ENCODE data around the gene GRAMD1B.
"Not testable (repeated sequence)": the region's sequence is repeated elsewhere in the genome, so short reads cannot be mapped to it uniquely, and the experiment has no call there.

Gene GRAMD1B

DNA sequence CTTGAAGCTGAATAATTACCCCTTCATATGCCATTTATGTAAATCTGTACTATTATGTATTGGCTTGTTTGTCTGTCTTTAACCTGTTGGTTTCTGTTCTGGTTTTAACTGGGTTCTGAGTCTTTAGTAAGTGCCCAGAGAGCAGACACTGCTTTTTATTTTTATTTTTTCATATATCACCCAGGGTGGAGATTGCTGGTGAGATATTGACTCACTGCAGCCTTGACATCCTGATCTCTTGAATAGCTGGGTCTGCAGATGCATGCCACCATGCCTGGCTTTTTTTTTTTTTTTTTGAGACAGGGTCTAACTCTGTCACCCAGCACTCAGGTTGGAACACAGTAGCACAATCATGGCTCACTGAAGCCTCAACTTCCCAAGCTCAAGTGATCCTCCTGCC is 19.4 kb downstream of the GRAMD1B start:
- H3K36me3 ChIP-seq (ENCODE audit: control insufficient read depth in 2 of 2, insufficient read depth in 2 of 2, low read length in 2 of 2): no peaks in the 10 kb centered on the region
- no peaks in the 10 kb centered on the region for H3K27me3 ChIP-seq (ENCODE audit: control insufficient read depth in 1 of 2, insufficient read depth in 2 of 2, low read length in 2 of 2)
- no peaks in the 10 kb centered on the region for H3K4me1 ChIP-seq (ENCODE audit: control insufficient read depth, insufficient read depth, low read length)
- no peak overlapping the region for H3K27ac ChIP-seq (ENCODE audit: low read length)
- no peak overlapping the region for H3K9ac ChIP-seq (ENCODE audit: low read length in 2 of 2)
- H3K4me3 ChIP-seq (ENCODE audit: low read length in 2 of 2): no peak overlapping the region
- no peaks in the 10 kb centered on the region for H3K9me3 ChIP-seq (ENCODE audit: control insufficient read depth in 2 of 2, low read length in 2 of 2)

DNA sequence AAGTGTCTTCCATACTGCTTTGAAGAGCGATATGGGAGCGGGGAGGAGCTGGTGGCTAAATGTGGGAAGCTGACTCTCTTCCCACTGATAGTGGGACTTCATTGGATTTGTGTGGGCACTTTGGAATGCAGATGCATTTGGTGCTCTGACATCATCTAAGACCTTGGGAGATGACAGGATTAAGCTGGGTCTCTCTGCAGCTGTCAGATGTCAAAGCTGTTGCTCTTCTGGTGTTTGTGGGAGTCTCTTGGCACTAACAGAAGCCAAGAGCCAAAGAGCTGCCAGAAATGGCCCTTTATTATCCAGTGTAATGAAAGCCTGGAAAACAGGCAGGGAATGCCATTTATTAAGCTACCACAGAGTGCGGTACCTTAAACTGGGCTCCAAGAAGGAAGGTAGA is 20.6 kb downstream of the GRAMD1B start:
- Histone ChIP-seq H3K4me1 (ENCODE audit: control insufficient read depth, insufficient read depth, low read length) (no peaks in the 10 kb centered on the region), H3K27me3 (ENCODE audit: control insufficient read depth in 1 of 2, insufficient read depth in 2 of 2, low read length in 2 of 2) (no peaks in the 10 kb centered on the region), H3K36me3 (ENCODE audit: control insufficient read depth in 2 of 2, insufficient read depth in 2 of 2, low read length in 2 of 2) (no peaks in the 10 kb centered on the region), H3K4me3 (ENCODE audit: low read length in 2 of 2) (no peak overlapping the region), H3K9ac (ENCODE audit: low read length in 2 of 2) (no peak overlapping the region), H3K9me3 (ENCODE audit: control insufficient read depth in 2 of 2, low read length in 2 of 2) (no peaks in the 10 kb centered on the region), H3K27ac (ENCODE audit: low read length) (no peak overlapping the region)

DNA sequence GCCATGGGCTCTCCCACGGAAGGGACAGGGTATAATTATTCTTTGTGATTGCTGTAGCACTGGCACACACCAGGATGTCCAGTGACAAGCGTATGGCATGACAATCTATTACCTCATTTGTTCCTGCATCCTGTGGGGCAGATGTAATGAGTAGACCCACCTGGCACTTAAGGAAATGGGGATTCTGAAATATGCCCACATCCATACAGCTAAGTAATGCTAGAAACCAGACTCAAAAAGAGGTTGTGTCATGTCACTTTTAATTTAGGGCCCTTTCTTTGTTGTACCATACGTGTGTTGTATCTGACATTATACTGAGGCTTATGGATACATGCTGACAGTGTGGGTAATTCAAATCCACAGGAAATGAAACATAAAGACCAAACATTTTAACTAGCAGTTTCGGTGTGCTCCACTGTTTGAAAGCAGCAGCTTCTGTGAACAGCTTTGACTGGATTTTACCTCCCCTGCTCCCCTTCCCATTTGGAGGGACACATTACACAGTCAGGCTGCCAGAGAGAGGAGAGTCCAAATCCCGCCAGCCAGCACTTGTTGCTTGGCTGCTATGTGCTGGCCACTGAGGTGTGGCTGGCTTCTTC is 21.2 kb downstream of the GRAMD1B start:
- no peaks in the 10 kb centered on the region for H3K27me3 ChIP-seq (ENCODE audit: control insufficient read depth in 1 of 2, insufficient read depth in 2 of 2, low read length in 2 of 2)
- no peaks in the 10 kb centered on the region for H3K36me3 ChIP-seq (ENCODE audit: control insufficient read depth in 2 of 2, insufficient read depth in 2 of 2, low read length in 2 of 2)
- no peak overlapping the region for H3K27ac ChIP-seq (ENCODE audit: low read length)
- no peak overlapping the region for H3K4me3 ChIP-seq (ENCODE audit: low read length in 2 of 2)
- H3K4me1 ChIP-seq (ENCODE audit: control insufficient read depth, insufficient read depth, low read length): no peaks in the 10 kb centered on the region
- H3K9me3 ChIP-seq (ENCODE audit: control insufficient read depth in 2 of 2, low read length in 2 of 2): no peaks in the 10 kb centered on the region
- H3K9ac ChIP-seq (ENCODE audit: low read length in 2 of 2): no peak overlapping the region

DNA sequence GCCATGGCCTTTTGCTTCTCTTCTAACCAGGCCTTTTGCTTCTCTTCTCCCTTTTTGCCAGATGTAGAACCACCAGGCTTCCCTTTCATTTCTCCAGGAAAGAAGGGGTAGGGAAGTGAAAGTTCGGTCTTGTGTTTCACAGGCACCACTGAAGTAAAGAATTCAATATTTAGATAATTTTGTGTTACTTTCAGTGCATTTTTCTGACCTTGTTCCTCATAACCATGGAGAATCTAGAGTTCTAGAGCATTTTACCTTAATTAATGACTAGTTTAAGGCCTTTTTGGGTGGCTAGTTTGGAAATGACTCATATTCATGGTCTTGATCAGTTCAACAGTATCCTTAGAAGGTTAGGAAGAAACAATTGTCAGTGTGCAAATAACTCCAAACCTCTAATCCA is 22.7 kb downstream of the GRAMD1B start:
- no peaks in the 10 kb centered on the region for H3K36me3 ChIP-seq (ENCODE audit: control insufficient read depth in 2 of 2, insufficient read depth in 2 of 2, low read length in 2 of 2)
- H3K9me3 ChIP-seq (ENCODE audit: control insufficient read depth in 2 of 2, low read length in 2 of 2): no peaks in the 10 kb centered on the region
- peaks cover 3% of the 10 kb centered on the region for H3K4me1 ChIP-seq (ENCODE audit: control insufficient read depth, insufficient read depth, low read length)
- H3K9ac ChIP-seq (ENCODE audit: low read length in 2 of 2): no peak overlapping the region
- no peak overlapping the region for H3K27ac ChIP-seq (ENCODE audit: low read length)
- no peak overlapping the region for H3K4me3 ChIP-seq (ENCODE audit: low read length in 2 of 2)
- no peaks in the 10 kb centered on the region for H3K27me3 ChIP-seq (ENCODE audit: control insufficient read depth in 1 of 2, insufficient read depth in 2 of 2, low read length in 2 of 2)

DNA sequence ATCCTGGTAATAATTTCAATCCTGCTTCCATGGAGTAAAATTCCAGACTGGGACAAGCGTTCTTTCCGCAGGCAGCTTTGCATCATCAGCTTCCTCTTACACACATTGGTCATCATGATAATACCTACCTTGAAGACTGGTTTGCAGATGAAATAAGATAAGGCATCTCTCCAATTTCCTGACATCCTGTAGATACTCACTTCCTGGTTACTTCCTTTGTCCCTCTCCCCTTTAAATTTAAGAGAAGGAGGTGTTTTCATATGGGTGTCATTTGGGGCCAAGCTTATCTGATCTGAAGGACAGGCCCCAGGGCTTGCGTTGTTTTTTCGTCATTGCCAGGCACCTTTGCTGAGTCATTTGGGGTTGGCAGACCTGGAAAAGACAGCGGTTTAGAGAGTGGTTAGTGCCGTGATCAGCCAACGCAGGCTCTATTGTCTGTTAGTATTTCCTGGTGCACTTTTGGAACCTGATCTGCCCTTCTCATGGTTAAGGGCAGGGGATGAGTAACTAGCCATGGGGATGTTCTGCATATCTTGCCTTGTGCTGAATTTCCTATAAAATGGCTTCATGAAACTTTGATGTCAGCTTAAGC is 24.1 kb downstream of the GRAMD1B start:
- no peaks in the 10 kb centered on the region for H3K36me3 ChIP-seq (ENCODE audit: control insufficient read depth in 2 of 2, insufficient read depth in 2 of 2, low read length in 2 of 2)
- no peaks in the 10 kb centered on the region for H3K27me3 ChIP-seq (ENCODE audit: control insufficient read depth in 1 of 2, insufficient read depth in 2 of 2, low read length in 2 of 2)
- H3K9ac ChIP-seq (ENCODE audit: low read length in 2 of 2): no peak overlapping the region
- H3K4me1 ChIP-seq (ENCODE audit: control insufficient read depth, insufficient read depth, low read length): peaks cover 3% of the 10 kb centered on the region
- H3K4me3 ChIP-seq (ENCODE audit: low read length in 2 of 2): no peak overlapping the region
- no peaks in the 10 kb centered on the region for H3K9me3 ChIP-seq (ENCODE audit: control insufficient read depth in 2 of 2, low read length in 2 of 2)
- no peak overlapping the region for H3K27ac ChIP-seq (ENCODE audit: low read length)

DNA sequence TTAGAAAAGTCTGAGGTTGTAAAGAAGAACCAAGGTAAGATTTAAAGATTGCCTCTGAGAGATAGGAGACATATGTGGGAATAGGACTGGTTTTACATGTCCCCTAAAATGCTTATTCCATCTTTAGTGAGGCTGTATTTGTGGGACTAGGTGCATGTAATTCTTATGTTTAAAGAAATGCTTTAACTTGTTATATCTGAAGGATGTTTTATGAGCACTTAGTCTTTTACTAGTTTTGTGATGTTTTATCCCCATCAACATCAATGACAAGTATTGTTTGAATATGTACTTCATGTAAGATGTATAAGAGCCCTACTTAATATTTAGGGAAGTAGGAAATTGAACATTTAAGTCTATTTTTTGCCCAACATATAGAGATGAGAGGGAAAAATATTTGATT is 24.7 kb downstream of the GRAMD1B start:
- Histone ChIP-seq H3K4me1 (ENCODE audit: control insufficient read depth, insufficient read depth, low read length) (peaks cover 3% of the 10 kb centered on the region), H3K4me3 (ENCODE audit: low read length in 2 of 2) (no peak overlapping the region), H3K36me3 (ENCODE audit: control insufficient read depth in 2 of 2, insufficient read depth in 2 of 2, low read length in 2 of 2) (no peaks in the 10 kb centered on the region), H3K9me3 (ENCODE audit: control insufficient read depth in 2 of 2, low read length in 2 of 2) (no peaks in the 10 kb centered on the region), H3K27me3 (ENCODE audit: control insufficient read depth in 1 of 2, insufficient read depth in 2 of 2, low read length in 2 of 2) (no peaks in the 10 kb centered on the region), H3K9ac (ENCODE audit: low read length in 2 of 2) (no peak overlapping the region), H3K27ac (ENCODE audit: low read length) (no peak overlapping the region)

DNA sequence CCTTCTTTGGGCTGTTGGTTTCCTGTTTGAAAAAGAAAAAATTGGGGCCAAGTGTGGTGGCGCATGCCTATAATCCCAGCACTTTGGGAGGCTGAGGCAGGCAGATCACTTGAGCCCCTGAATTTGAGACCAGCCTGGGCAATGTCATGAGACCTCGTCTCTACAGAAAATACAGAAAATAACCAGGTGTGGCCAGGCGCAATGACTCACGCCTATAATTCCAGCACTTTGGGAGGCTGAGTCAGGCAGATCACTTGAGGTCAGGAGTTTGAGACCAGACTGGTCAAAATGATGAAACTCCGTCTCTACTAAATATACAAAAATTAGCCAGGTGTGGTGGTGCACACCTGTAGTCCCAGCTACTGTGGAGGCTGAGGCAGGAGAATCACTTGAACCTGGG is 26.4 kb downstream of the GRAMD1B start:
- not testable (repeated sequence) for H3K9ac ChIP-seq (ENCODE audit: low read length in 2 of 2); H3K9me3 ChIP-seq (ENCODE audit: control insufficient read depth in 2 of 2, low read length in 2 of 2); H3K27me3 ChIP-seq (ENCODE audit: control insufficient read depth in 1 of 2, insufficient read depth in 2 of 2, low read length in 2 of 2); H3K4me1 ChIP-seq (ENCODE audit: control insufficient read depth, insufficient read depth, low read length); H3K27ac ChIP-seq (ENCODE audit: low read length); H3K4me3 ChIP-seq (ENCODE audit: low read length in 2 of 2); H3K36me3 ChIP-seq (ENCODE audit: control insufficient read depth in 2 of 2, insufficient read depth in 2 of 2, low read length in 2 of 2)

DNA sequence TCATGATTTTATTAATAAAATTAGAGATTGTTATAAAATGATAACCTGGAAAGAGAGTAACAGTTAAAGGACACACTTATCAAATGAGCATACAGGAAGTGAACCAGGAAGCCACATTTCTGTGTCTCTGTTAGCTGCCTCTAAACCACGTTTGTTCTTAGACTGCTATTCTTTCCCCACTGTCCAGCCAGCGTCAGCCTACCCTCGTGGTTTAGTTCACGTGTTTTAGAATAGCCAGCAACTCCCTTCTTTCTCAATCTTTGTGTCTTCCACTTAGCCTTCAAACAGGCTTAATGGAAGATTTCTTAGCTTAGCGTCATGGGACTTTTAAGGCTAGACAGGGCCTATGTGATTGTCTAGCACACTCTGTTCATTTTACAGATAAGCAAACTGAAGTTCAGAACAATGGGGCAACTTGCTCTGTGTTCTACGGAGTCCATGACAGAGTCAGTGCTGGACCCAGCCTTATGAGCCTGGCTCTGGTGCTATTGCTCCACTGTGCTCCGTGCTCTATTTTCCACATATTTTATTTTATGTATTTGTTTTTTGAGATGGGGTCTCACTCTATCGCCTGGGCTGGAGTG is 27.2 kb downstream of the GRAMD1B start:
- Histone ChIP-seq H3K4me1 (ENCODE audit: control insufficient read depth, insufficient read depth, low read length) (peaks cover 3% of the 10 kb centered on the region), H3K27me3 (ENCODE audit: control insufficient read depth in 1 of 2, insufficient read depth in 2 of 2, low read length in 2 of 2) (no peaks in the 10 kb centered on the region), H3K4me3 (ENCODE audit: low read length in 2 of 2) (no peak overlapping the region), H3K36me3 (ENCODE audit: control insufficient read depth in 2 of 2, insufficient read depth in 2 of 2, low read length in 2 of 2) (no peaks in the 10 kb centered on the region), H3K9me3 (ENCODE audit: control insufficient read depth in 2 of 2, low read length in 2 of 2) (no peaks in the 10 kb centered on the region), H3K9ac (ENCODE audit: low read length in 2 of 2) (no peak overlapping the region), H3K27ac (ENCODE audit: low read length) (no peak overlapping the region)

DNA sequence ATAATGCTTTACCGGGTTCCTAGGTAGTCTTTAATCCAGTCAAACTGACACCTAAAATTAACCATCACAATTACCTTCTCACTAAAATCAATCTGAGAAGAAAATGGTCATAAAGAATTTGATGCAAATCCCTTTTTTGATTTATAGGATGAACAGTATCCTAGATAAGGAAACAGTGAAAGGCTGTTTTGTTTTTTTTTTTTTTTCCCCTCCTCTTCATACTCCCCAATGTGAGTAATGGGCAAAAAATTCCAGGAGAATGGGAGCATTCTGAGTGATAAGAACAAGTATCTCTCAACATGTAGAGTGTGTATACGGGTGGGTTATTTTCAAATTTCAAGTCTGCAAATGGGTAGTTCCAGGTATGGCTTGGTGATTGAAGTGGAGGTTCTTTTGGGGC is 28.4 kb downstream of the GRAMD1B start:
- Histone ChIP-seq H3K36me3 (ENCODE audit: control insufficient read depth in 2 of 2, insufficient read depth in 2 of 2, low read length in 2 of 2) (no peaks in the 10 kb centered on the region), H3K4me3 (ENCODE audit: low read length in 2 of 2) (no peak overlapping the region)

DNA sequence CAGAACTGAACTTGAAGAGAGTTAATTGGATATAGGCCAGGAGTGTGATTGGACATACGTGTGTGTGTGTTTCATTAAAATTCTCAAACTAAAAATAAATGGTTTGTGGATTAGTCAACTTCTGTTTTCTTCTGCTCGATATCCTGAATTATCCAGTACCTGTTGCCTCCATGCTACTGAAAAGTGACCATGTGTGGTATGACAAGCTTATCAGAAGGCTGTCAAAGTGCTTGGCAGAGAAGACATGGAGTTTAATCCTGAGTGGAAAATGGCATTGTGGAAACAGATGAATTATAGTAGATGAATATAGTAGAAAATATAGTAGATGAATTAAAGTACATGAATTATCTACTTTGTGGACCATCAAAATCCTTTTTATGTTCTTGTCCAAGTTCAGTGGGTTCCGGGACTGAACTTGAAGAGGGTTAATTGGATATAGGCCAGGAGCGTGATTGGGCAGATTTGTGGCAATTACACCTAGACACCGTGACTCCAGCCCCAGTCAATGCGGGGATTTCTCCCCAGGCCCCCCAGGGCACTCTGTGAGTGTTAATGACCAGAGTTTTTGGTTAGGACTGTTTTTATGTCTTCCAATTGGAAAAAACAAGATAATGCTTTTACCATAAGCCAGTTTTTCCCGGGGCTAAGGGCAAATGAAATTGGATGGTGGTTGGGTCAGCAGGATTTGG is 30.1 kb downstream of the GRAMD1B start:
- Histone ChIP-seq H3K4me1 (ENCODE audit: control insufficient read depth, insufficient read depth, low read length) (peaks cover 3% of the 10 kb centered on the region), H3K9ac (ENCODE audit: low read length in 2 of 2) (no peak overlapping the region), H3K27ac (ENCODE audit: low read length) (no peak overlapping the region), H3K4me3 (ENCODE audit: low read length in 2 of 2) (no peak overlapping the region), H3K27me3 (ENCODE audit: control insufficient read depth in 1 of 2, insufficient read depth in 2 of 2, low read length in 2 of 2) (no peaks in the 10 kb centered on the region), H3K9me3 (ENCODE audit: control insufficient read depth in 2 of 2, low read length in 2 of 2) (no peaks in the 10 kb centered on the region), H3K36me3 (ENCODE audit: control insufficient read depth in 2 of 2, insufficient read depth in 2 of 2, low read length in 2 of 2) (no peaks in the 10 kb centered on the region)

More for the DNA sequence above, 28.4 kb downstream of the GRAMD1B start:
- Histone ChIP-seq H3K27me3 (ENCODE audit: control insufficient read depth in 1 of 2, insufficient read depth in 2 of 2, low read length in 2 of 2) (no peaks in the 10 kb centered on the region), H3K4me1 (ENCODE audit: control insufficient read depth, insufficient read depth, low read length) (peaks cover 3% of the 10 kb centered on the region), H3K9ac (ENCODE audit: low read length in 2 of 2) (no peak overlapping the region), H3K9me3 (ENCODE audit: control insufficient read depth in 2 of 2, low read length in 2 of 2) (no peaks in the 10 kb centered on the region), H3K27ac (ENCODE audit: low read length) (no peak overlapping the region)

DNA sequence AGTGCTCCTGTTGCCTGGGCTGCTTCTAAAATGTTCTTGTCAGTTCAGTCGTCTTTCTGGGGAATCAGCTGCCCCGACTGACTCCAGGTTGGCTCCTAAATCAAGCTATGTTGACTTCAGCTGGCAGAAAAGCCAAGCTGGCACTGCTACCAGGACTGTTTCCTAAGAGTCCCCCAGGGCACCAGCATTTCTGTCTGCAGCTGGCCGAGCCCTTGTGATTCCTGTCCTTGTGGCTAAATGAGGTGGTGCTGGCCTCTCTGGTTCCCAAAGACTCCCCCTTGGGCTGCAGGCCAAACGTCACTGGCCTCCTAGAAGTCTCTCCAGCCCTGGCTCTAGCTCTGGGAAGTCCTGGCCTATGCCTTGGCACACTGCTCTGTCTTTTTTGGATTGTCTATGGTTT is 31.1 kb downstream of the GRAMD1B start:
- no peaks in the 10 kb centered on the region for H3K9me3 ChIP-seq (ENCODE audit: control insufficient read depth in 2 of 2, low read length in 2 of 2)
- H3K36me3 ChIP-seq (ENCODE audit: control insufficient read depth in 2 of 2, insufficient read depth in 2 of 2, low read length in 2 of 2): no peaks in the 10 kb centered on the region
- no peaks in the 10 kb centered on the region for H3K27me3 ChIP-seq (ENCODE audit: control insufficient read depth in 1 of 2, insufficient read depth in 2 of 2, low read length in 2 of 2)
- H3K4me1 ChIP-seq (ENCODE audit: control insufficient read depth, insufficient read depth, low read length): peaks cover 3% of the 10 kb centered on the region
- no peak overlapping the region for H3K4me3 ChIP-seq (ENCODE audit: low read length in 2 of 2)
- no peak overlapping the region for H3K9ac ChIP-seq (ENCODE audit: low read length in 2 of 2)
- no peak overlapping the region for H3K27ac ChIP-seq (ENCODE audit: low read length)
